GM21619 (cell line): ENCODE data around the gene CDH3.
"Not testable (repeated sequence)": the region's sequence is repeated elsewhere in the genome, so short reads cannot be mapped to it uniquely, and the experiment has no call there.

ENCODE experiments used
- ATAC-seq: cut with Tn5 transposase; IDR thresholded peaks from one replicate; pipeline ENCODE4 v1.9.1; 2021; ENCODE audit not compliant: unreplicated experiment

Gene CDH3

GRCh38 chr16:68698091-68698490 is 53.0 kb downstream of the CDH3 start:
- no peak for ATAC-seq

- no peak for ATAC-seq
Measured at GRCh38 chr16:68700120-68700519, 55.0 kb downstream of the CDH3 start.

DNA sequence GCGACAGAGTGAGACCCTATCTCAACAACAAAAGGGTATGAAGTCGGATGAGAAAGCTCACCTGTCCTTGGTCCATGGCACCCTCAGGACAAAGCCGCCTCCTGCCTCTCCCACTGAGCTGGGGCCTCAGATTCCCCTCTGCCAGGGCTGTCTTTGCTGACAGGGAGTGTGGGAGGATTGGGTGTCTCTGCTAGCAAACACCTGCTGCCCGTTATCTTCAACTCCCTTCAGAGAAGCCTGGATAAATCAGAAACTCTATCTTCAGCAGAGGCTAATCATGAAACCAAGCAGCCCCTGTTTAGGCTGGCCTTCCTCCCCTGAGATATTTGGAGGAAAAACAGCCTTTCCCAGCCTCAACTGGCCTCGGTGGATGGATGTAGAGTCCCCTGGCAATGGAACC is 55.7 kb downstream of the CDH3 start:
- ATAC-seq: no peak

GRCh38 chr16:68704232-68704867 is 59.2 kb downstream of the CDH3 start:
- no peak for ATAC-seq

- no peak for ATAC-seq
Measured at GRCh38 chr16:68707340-68708152, 62.4 kb downstream of the CDH3 start.

DNA sequence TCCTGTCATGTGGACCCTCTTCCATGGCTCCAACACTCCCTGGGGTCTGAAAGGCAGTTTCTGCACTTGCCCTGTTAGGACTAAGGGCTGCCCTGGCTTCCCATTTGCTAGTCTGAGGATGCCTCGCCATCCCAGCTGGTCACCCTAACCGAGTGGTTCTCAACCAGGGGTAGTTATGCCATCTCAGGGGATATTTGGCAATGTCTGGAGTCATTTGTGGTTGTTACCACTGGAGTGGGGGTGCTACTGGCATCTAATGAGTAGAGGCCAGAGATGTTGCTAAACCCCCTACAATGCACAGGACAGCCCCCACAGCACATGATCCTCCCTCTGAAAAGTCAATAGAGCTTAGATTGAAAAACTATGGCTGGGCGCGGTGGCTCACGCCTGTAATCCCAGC is 65.1 kb downstream of the CDH3 start:
- no peak for ATAC-seq

DNA sequence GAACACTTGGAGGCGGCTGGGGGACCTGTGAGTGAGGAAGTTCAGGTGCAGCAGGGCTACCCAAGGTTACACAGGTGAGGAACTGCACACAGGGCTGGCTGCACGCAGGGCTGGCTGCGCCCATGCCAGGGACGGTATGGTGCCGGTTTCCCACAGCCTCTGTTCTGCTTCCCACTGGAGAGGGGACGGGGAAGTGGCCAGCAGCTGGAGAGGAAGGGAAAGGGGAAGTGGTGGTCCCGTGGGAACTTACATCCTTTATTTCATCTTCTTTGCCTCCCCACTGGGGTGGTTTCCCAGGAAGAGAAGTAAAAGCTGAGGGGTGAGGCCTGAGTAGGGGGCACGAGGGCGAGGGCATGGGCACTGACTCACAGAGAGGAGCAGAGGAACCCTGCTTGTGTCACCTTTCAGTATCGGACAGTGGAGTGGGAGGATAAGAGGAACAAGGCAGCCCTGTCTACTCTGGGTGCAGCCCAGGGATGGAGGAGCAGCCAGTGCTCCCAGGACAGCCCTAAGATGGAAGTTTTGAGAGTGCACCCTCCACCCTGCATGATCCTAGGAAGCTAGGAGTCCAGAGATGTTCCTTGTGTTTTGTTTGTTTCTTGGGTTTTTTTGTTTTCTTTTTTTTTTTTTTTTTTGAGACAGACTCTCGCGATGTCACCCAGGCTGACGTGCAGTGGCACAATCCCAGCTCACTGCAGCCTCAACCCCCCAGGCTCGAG is 66.5 kb downstream of the CDH3 start:
- no peak for ATAC-seq

DNA sequence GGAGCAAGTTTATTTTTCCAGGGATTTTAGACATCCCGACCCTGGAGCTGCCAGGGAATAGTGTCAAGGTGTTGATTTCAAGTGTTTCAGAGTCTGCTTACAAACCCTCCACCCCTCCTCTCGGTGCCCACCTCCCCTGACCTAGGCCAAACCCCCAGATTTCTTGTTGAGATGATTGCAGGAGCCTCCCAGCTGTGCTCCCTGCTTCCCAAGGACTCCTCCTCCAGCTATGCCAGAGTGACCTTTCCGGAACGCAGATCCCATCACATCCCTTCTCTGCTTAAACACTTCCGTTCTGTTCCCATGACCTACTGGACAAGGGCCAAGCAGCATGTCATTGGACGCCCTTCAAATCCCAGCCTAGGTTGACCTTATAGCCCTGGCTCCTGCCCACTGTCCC is 68.3 kb downstream of the CDH3 start:
- no peak for ATAC-seq

DNA sequence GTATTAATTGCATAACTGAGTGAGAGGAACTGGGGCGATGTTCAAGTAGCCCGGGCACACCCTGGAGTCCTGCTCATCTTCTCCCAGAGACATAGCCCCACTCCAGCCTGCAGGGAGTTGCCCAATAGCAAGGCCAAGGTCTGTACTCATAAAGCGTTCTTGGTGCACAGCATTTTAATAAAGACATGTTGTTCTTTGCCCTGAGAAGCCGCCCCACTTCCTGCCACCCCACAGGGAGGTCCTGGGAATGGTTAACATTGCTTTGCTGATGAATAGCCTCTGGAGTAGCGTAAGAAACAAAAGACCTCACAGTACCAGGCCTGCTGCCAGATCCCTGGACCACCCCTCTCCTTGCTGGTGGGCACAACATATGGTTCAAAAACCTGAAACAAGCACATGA is 70.4 kb downstream of the CDH3 start:
- no peak for ATAC-seq

DNA sequence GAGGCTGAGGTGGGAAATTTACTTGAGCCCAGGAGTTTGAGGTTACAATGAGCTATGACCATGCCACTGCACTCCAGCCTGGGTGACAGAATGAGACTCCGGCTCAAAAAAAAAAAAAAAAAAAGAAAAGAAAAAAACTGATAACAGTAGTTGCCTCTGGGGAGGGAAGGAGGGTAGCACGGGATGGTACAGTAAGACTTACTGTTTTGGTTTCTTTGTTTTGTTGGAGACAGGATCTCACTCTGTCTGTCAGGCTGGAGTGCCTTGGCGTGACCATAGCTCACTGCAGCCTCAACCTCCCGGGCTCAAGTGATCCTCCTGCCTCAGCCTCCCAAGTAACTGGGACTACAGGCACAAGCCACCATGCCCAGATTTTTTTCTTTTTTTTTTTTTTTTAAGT is 71.4 kb downstream of the CDH3 start:
- ATAC-seq: not testable (repeated sequence)

DNA sequence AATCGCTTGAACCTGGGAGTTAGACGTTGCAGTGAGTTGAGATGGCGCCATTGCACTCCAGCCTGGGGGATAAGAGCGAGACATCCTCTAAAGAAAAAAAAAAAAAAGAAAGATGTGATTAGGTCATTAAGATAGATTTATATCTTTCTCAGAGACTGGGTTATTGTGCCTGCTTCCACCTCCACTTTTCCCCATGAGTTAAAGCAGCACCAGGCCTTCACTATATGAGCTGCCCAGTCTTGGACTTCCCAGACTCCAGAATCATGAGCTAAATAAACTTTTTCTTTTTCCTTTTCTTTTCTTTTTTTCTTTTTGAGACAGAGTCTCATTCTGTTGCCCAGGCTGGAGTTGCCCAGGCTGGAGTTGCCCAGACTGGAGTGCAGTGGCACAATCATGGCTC is 72.6 kb downstream of the CDH3 start:
- ATAC-seq: no peak

DNA sequence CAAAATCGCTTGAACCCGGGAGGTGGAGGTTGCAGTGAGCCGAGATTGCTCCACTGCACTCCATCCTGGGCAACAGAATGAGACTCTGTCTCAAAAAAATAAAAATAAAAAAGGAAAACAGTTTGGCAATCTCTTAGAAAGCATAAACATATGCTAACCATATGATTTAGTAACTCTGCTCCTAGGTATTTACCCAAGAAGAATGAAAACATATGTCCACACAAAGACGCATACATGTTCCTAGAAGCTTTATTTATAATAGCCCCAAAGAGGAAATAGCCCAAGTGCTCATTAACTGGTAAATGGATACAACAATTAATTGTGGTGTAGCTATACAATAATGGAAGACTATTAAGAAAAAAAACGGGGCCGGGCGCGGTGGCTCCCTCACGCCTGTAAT is 73.5 kb downstream of the CDH3 start:
- no peak for ATAC-seq

DNA sequence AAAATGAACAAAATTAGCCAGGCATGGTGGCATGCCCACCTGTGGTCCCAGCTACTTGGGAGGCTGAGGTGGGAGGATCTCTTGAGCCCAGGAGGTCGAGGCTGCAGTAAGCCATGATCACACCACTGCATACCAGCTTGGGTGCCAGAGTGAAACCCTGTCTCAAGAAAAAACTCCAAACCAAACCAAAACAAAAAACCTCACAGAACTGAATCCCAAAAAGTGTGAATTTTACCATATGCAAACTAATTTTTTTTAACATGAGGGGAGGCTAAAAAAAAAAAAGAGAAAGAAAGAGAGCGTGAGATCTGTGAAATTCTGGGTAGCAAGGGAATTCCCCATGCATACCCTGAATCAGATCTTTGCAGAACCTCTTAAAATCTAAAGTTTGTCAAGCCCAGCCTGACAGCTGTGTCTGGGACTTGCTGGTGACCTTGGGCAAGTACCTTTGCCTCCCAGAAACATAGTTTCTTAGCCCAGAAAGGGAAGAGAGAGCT is 74.9 kb downstream of the CDH3 start:
- ATAC-seq: peak; percentile 86

GRCh38 chr16:68722119-68723024 is 77.3 kb downstream of the CDH3 start:
- ATAC-seq: no peak

DNA sequence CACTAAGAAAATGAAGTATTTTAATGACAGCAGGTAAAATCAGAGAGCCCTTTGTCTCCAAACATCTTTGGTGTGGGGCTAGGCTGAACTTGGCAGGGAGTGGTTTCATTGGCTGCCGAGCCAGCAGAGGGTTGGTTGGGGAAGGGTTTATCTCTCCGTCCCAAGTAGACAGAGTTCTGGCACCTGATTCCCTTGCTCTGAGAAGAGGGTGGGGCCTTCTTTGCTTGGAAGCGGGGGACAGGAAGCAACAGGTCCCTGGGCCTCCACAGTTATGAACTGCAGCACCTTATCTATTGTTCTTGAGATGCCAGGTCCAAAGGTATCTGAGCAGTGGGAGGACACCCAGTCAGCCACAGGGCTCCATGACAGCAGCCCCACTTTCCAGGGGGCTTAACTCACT is 79.7 kb downstream of the CDH3 start:
- ATAC-seq: no peak

- ATAC-seq: no peak
Measured at GRCh38 chr16:68728523-68728922, 83.4 kb downstream of the CDH3 start.

- ATAC-seq: no peak
Measured at GRCh38 chr16:68731637-68732036, 86.5 kb downstream of the CDH3 start.

GRCh38 chr16:68732042-68732680 is 87.1 kb downstream of the CDH3 start:
- no peak for ATAC-seq

DNA sequence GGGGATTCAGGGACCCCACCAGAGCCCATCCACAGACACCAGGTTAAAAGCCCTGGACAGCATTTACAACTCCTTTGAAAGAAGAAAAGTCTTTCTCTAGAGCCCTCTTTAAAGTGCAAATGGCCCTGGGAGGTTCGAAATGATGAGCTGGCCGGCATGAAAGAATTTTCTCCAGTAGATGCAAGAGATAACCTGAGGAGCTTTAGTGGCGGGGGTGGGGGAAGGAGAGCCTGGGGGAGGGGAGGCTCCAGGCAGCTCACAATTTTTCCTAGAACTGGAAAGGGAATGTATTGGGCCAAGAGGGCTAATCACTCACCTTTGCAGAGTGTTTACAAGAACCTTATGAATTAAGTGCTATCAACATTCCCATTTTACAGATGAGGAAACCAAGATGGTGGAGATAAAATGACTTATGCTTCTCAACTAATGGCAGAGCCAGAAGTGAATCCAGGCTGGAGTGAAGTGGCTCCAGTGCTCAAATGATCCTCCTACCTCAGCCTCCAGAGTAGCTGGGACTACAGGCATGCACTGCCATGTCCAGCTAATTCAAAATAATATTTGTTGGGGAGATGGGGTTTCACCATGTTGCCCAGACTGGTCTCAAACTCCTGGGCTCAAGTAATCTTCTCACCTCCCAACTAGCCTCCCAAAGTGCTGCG is 87.8 kb downstream of the CDH3 start:
- no peak for ATAC-seq

DNA sequence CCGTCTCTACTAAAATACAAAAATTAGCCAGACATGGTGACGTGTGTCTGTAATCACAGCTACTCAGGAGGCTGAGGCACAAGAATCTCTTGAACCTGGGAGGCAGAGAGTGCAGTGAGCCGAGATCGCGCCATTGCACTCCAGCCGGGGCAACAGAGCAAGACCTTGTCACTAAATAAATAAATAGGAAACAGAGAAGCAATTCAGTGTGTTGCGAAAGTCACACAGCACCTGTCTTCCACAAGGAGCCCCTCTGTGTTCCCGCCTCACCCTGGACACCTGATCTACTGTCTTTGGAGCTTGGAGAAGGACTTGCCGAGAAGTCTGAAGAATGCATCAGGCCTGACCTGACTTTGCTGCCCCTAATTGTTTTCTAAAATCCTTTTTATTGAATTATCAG is 88.5 kb downstream of the CDH3 start:
- ATAC-seq: no peak
